ENCODE measurements around the gene CTNNBL1. TPM values are rescaled to one million over a fixed set of nuclear protein-coding genes. Genes with fewer than 3 reads are reported as not detected.

Gene CTNNBL1
- total RNA-seq, 2 donors from 2014 or later: 43.6 to 47.7 TPM

DNA sequence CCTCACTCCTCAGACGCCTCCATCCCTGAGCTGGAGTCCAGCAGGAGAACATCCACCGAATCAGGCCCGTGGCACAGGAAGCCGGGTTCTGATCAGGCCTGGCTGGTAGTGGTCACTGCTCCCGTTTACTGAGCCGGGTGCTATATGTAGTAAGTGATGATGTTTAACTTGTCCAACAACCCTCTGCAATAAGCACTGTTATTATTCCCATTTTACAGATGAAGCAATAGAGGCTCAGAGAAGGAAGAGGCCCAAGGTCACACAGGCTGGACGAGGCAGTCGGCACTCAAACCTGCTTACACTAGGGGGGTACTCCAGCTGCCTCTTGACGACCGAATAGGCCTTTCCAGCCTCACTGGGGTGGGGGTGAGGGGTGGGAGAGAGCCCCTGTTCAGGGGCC is 194.8 kb downstream of the CTNNBL1 start:
- no peak for ATAC-seq
- H3K9me3 ChIP-seq (ENCODE audit: control insufficient read depth, low read length, poor library complexity, severe bottlenecking): no peaks in the 10 kb centered on the region
- Mint-ChIP-seq H3K27ac (no peak overlapping the region), H3K27me3 (peaks cover 12% of the 10 kb centered on the region), H3K36me3 (ENCODE audit: low read depth) (no peaks in the 10 kb centered on the region), H3K4me1 (peaks cover 2% of the 10 kb centered on the region), H3K4me3 (no peak overlapping the region)
- DNase-seq: no peak

DNA sequence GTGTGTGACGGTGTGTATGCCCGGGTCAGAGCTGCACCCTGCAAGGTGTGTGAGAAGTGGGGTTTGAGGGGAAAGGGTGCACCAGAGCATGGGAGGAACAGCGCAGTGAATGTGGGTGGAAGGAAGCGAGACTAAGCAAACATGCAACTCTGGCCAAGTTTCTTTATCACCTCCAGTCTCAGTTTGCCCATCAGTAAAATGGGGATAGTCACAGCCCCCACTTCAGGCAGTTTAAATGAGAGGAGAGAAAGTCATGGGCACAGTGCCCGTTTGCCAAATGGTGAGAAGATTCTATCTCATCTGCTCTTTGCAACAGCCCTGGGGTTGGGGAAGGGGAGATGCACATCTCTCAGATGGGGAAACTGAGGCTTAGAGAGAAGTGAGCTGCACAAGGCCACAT is 196.3 kb downstream of the CTNNBL1 start:
- DNase-seq (no peak), ATAC-seq (no peak)
- no peak overlapping the region for H3K4me3 Mint-ChIP-seq
- H3K27me3 Mint-ChIP-seq: peaks cover 12% of the 10 kb centered on the region
- H3K4me1 Mint-ChIP-seq: peaks cover 4% of the 10 kb centered on the region
- H3K36me3 Mint-ChIP-seq (ENCODE audit: low read depth): no peaks in the 10 kb centered on the region
- H3K9me3 ChIP-seq (ENCODE audit: control insufficient read depth, low read length, poor library complexity, severe bottlenecking): no peaks in the 10 kb centered on the region
- no peak overlapping the region for H3K27ac Mint-ChIP-seq

DNA sequence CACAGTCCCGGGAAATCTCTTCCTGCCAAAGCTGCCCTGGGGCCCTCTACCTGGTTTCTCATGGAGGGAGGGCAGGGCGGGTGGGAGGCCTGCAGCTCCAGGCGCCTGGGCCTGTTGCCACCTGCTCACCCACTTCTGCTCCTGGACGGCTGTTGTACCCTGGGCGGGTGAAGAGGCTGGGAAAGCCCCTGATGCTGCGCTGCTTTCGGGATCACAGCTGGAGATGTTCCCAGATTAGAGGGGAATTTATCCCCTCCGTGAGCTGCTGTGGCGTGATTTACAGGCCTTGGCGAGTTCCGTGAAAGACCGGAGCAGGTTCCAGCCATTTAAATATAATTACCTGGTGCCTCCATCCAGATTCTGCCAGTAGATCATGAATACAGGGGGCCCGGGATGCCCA is 196.8 kb downstream of the CTNNBL1 start:
- no peaks in the 10 kb centered on the region for H3K9me3 ChIP-seq (ENCODE audit: control insufficient read depth, low read length, poor library complexity, severe bottlenecking)
- no peak for ATAC-seq
- H3K27ac Mint-ChIP-seq: no peak overlapping the region
- DNase-seq: no peak
- H3K27me3 Mint-ChIP-seq: peaks cover 12% of the 10 kb centered on the region
- H3K36me3 Mint-ChIP-seq (ENCODE audit: low read depth): no peaks in the 10 kb centered on the region
- peaks cover 4% of the 10 kb centered on the region for H3K4me1 Mint-ChIP-seq
- H3K4me3 Mint-ChIP-seq: no peak overlapping the region

DNA sequence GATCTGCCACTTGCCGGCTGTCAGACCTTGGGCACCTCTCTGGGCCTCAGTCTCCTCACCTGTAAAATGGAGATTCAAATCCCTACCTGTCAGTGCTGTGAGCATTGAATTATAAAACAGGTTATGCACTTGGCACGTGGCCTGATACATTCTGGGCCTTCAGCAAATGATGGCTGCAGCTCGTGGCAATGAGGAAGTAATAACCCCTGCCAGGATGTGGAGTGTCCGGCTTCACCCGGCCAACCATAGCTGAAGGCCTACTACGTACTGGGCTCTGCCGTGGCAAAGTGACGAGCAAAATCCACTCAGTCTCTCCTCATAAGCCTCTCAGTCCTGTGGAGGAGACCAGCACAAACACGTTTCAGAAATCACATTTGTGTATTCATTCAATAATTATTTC is 198.2 kb downstream of the CTNNBL1 start:
- H3K4me3 Mint-ChIP-seq: no peak overlapping the region
- H3K9me3 ChIP-seq (ENCODE audit: control insufficient read depth, low read length, poor library complexity, severe bottlenecking): no peaks in the 10 kb centered on the region
- DNase-seq: no peak
- peaks cover 12% of the 10 kb centered on the region for H3K27me3 Mint-ChIP-seq
- ATAC-seq: no peak
- no peaks in the 10 kb centered on the region for H3K36me3 Mint-ChIP-seq (ENCODE audit: low read depth)
- H3K27ac Mint-ChIP-seq: no peak overlapping the region
- H3K4me1 Mint-ChIP-seq: peaks cover 4% of the 10 kb centered on the region

- no peaks in the 10 kb centered on the region for H3K9me3 ChIP-seq (ENCODE audit: control insufficient read depth, low read length, poor library complexity, severe bottlenecking)
- Mint-ChIP-seq H3K27me3 (peaks cover 8% of the 10 kb centered on the region), H3K27ac (no peak overlapping the region), H3K4me1 (peaks cover 4% of the 10 kb centered on the region), H3K36me3 (ENCODE audit: low read depth) (no peaks in the 10 kb centered on the region), H3K4me3 (no peak overlapping the region)
- no peak for ATAC-seq
- no peak for DNase-seq
These were observed 199.9 kb downstream of the CTNNBL1 start for GRCh38 chr20:37893566-37894241.

GRCh38 chr20:37894454-37894853 is 200.6 kb downstream of the CTNNBL1 start:
- ATAC-seq (no peak), DNase-seq (no peak)
- H3K36me3 Mint-ChIP-seq (ENCODE audit: low read depth): no peaks in the 10 kb centered on the region
- H3K4me3 Mint-ChIP-seq: no peak overlapping the region
- H3K4me1 Mint-ChIP-seq: peaks cover 4% of the 10 kb centered on the region
- H3K27me3 Mint-ChIP-seq: peaks cover 15% of the 10 kb centered on the region
- H3K9me3 ChIP-seq (ENCODE audit: control insufficient read depth, low read length, poor library complexity, severe bottlenecking): no peaks in the 10 kb centered on the region
- H3K27ac Mint-ChIP-seq: no peak overlapping the region

DNA sequence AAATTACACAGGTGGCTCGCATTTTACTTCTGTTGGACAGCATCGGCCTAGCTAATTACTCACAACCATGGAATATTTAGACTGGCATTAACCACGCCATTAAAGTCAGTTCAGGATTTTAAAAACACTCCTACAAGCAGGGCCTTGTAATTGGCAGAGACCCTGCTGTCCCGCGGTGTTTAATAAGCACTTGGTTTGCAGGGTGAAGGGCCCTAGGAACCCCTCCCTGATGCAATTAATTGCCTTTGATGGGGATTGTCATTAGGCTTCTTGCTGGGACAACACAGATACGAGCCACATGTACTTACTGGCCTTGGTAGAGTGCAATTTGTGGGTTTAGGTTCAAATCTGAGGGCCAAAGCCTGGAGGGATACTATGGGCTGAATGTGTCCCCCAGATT is 201.3 kb downstream of the CTNNBL1 start:
- DNase-seq (no peak), ATAC-seq (no peak)
- Mint-ChIP-seq H3K4me1 (peaks cover 6% of the 10 kb centered on the region), H3K27ac (no peak overlapping the region), H3K36me3 (ENCODE audit: low read depth) (no peaks in the 10 kb centered on the region), H3K27me3 (peaks cover 22% of the 10 kb centered on the region), H3K4me3 (no peak overlapping the region)
- no peaks in the 10 kb centered on the region for H3K9me3 ChIP-seq (ENCODE audit: control insufficient read depth, low read length, poor library complexity, severe bottlenecking)

GRCh38 chr20:37896932-37897548 is 203.2 kb downstream of the CTNNBL1 start:
- ATAC-seq (no peak), DNase-seq (no peak)
- Mint-ChIP-seq H3K27me3 (peaks cover 36% of the 10 kb centered on the region), H3K36me3 (ENCODE audit: low read depth) (peaks cover 2% of the 10 kb centered on the region), H3K4me3 (no peak overlapping the region), H3K27ac (no peak overlapping the region), H3K4me1 (peaks cover 5% of the 10 kb centered on the region)
- no peaks in the 10 kb centered on the region for H3K9me3 ChIP-seq (ENCODE audit: control insufficient read depth, low read length, poor library complexity, severe bottlenecking)

- peaks cover 2% of the 10 kb centered on the region for H3K36me3 Mint-ChIP-seq (ENCODE audit: low read depth)
- H3K4me1 Mint-ChIP-seq: peaks cover 7% of the 10 kb centered on the region
- DNase-seq (no peak), ATAC-seq (no peak)
- no peak overlapping the region for H3K27ac Mint-ChIP-seq
- H3K9me3 ChIP-seq (ENCODE audit: control insufficient read depth, low read length, poor library complexity, severe bottlenecking): no peaks in the 10 kb centered on the region
- H3K4me3 Mint-ChIP-seq: no peak overlapping the region
- H3K27me3 Mint-ChIP-seq: peaks cover 42% of the 10 kb centered on the region
These were observed 204.6 kb downstream of the CTNNBL1 start for GRCh38 chr20:37898233-37899104.

- no peak for ATAC-seq
These were observed 205.5 kb downstream of the CTNNBL1 start for GRCh38 chr20:37899105-37900045.

GRCh38 chr20:37901240-37901639 is 207.4 kb downstream of the CTNNBL1 start:
- peaks cover 68% of the 10 kb centered on the region for H3K27me3 Mint-ChIP-seq
- H3K4me3 Mint-ChIP-seq: no peak overlapping the region
- H3K9me3 ChIP-seq (ENCODE audit: control insufficient read depth, low read length, poor library complexity, severe bottlenecking): no peaks in the 10 kb centered on the region
- peaks cover 7% of the 10 kb centered on the region for H3K4me1 Mint-ChIP-seq
- no peak for ATAC-seq
- H3K36me3 Mint-ChIP-seq (ENCODE audit: low read depth): peaks cover 7% of the 10 kb centered on the region
- no peak for DNase-seq
- no peak overlapping the region for H3K27ac Mint-ChIP-seq

More at GRCh38 chr20:37899105-37900045, 205.5 kb downstream of the CTNNBL1 start:
- no peak for DNase-seq
- H3K4me3 Mint-ChIP-seq: no peak overlapping the region
- H3K9me3 ChIP-seq (ENCODE audit: control insufficient read depth, low read length, poor library complexity, severe bottlenecking): no peaks in the 10 kb centered on the region
- peaks cover 7% of the 10 kb centered on the region for H3K4me1 Mint-ChIP-seq
- peaks cover 7% of the 10 kb centered on the region for H3K36me3 Mint-ChIP-seq (ENCODE audit: low read depth)
- peak overlapping the region; percentile 25 for H3K27ac Mint-ChIP-seq
- peaks cover 51% of the 10 kb centered on the region for H3K27me3 Mint-ChIP-seq

GRCh38 chr20:37901654-37902503 is 208.0 kb downstream of the CTNNBL1 start:
- no peak overlapping the region for H3K27ac Mint-ChIP-seq
- H3K36me3 Mint-ChIP-seq (ENCODE audit: low read depth): peaks cover 7% of the 10 kb centered on the region
- DNase-seq (no peak), ATAC-seq (no peak)
- no peaks in the 10 kb centered on the region for H3K9me3 ChIP-seq (ENCODE audit: control insufficient read depth, low read length, poor library complexity, severe bottlenecking)
- H3K4me3 Mint-ChIP-seq: peak overlapping the region; percentile 51
- peaks cover 74% of the 10 kb centered on the region for H3K27me3 Mint-ChIP-seq
- peaks cover 7% of the 10 kb centered on the region for H3K4me1 Mint-ChIP-seq

Data from T-helper 17 cell (primary cell).